Measurements from ENCODE around the gene MEA1. TPM values are rescaled to one million over a fixed set of nuclear protein-coding genes. Genes with fewer than 3 reads are reported as not detected.
A peak's percentile ranks its signal among the peaks of the same experiment; 100 is the strongest.

Gene MEA1
- total RNA-seq, 1 experiment from 2014 or later = 131 TPM

DNA sequence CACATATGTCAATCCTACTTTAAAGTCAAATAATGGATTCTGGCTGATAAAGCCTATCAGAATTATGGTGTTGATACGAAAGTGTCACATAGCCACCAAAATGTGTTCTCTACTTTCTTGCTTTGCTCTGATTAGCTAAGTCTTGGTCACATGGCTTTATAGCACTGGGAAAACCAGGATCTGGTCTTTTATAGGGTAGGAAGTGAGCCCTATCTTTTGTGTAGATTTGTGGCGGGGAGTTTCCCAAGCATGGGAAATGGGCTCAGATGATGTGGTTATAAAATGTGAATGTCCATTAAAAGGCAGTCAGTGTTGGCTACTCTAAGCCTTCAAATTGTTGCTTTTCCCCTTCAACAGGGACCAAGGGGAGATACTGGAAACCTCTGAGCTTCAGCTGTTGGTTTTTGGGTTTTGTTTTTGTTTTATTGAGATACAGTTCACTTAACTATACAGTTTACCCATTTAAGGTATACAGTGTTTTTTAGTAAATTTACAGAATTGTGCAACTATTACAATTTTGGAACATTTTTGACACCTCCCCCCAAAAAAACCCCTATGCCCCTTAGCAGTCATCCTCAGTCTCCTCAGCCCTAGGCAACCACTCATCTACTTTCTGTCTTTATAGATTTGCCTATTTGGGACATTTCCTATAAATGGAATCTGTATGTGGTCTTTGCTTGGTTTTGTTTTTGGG is 19.9 kb upstream of the MEA1 start:
- no peak for ATAC-seq
- CTCF ChIA-PET = no interaction called here
- POLR2A ChIA-PET (ENCODE audit: unreplicated experiment) = no interaction called here
- Histone ChIP-seq H3K79me2 (ENCODE audit: low read length) (no peaks in the 10 kb centered on the region), H3K27ac (ENCODE audit: low read length) (no peak overlapping the region), H3K4me3 (ENCODE audit: low read length) (no peak overlapping the region), H3F3A (ENCODE audit: low read length, unreplicated experiment) (no peaks in the 10 kb centered on the region), H3K27me3 (ENCODE audit: low read length) (no peaks in the 10 kb centered on the region), H2AFZ (ENCODE audit: low read length) (no peak overlapping the region), H3K9ac (ENCODE audit: low read length) (no peak overlapping the region), H3K4me2 (ENCODE audit: low read length) (no peak overlapping the region), H3K9me2 (replicated peaks; ENCODE audit: low read length) (no peaks in the 10 kb centered on the region), H4K20me1 (ENCODE audit: low read length) (no peaks in the 10 kb centered on the region), H3K9me3 (ENCODE audit: low read length) (no peaks in the 10 kb centered on the region), H3K4me1 (ENCODE audit: insufficient read depth, low read length) (no peaks in the 10 kb centered on the region), H3K36me3 (ENCODE audit: low read depth, low read length) (peaks cover 18% of the 10 kb centered on the region)
- no peak for TF ChIP-seq EZH2phosphoT487 (IDR thresholded peaks at IDR 0.05; ENCODE audit: borderline replicate concordance, low read length)
- TF ChIP-seq EZH2 (IDR thresholded peaks at IDR 0.05; ENCODE audit: low read length, unreplicated experiment) = no peak
- TF ChIP-seq CTCF (conservative IDR thresholded peaks at IDR 0.05; ENCODE audit: low read depth, low read length) = no peak
- BruUV-seq (replicated peaks) = TSS peak; percentile 10
- intact Hi-C loops (cut with micrococcal nuclease) = no loop called here
- DNase-seq = no peak

DNA sequence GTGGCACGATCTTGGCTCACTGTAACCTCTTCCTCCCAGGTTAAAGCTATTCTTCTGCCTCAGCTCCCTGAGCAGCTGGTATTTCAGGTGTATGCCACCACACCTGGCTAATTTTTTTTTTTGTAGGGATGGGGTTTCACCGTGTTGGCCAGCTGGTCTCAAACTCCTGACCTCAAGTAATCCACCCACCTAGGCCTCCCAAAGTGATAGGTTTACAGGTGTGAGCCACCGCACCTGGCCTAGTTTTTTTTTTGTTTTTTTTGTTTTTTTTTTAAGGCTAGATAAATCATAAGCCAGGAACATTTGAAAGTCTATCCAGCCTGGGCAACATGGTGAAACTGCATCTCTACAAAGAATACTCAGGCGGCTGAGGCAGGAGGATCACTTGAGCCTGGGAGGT is 18.6 kb upstream of the MEA1 start:
- no peak overlapping the region for H2AFZ ChIP-seq (ENCODE audit: low read length)
- no peaks in the 10 kb centered on the region for H3K4me1 ChIP-seq (ENCODE audit: insufficient read depth, low read length)
- no peak for ATAC-seq
- no peak overlapping the region for H3K9ac ChIP-seq (ENCODE audit: low read length)
- peaks cover 23% of the 10 kb centered on the region for H3K36me3 ChIP-seq (ENCODE audit: low read depth, low read length)
- TF ChIP-seq EZH2phosphoT487 (IDR thresholded peaks at IDR 0.05; ENCODE audit: borderline replicate concordance, low read length) = no peak
- TF ChIP-seq EZH2 (IDR thresholded peaks at IDR 0.05; ENCODE audit: low read length, unreplicated experiment) = no peak
- no peak for TF ChIP-seq CTCF (conservative IDR thresholded peaks at IDR 0.05; ENCODE audit: low read depth, low read length)
- H3K4me3 ChIP-seq (ENCODE audit: low read length) = no peak overlapping the region
- H3K79me2 ChIP-seq (ENCODE audit: low read length) = no peaks in the 10 kb centered on the region
- DNase-seq = no peak
- H3F3A ChIP-seq (ENCODE audit: low read length, unreplicated experiment) = no peaks in the 10 kb centered on the region
- ChIA-PET CTCF (no interaction called here), POLR2A (ENCODE audit: unreplicated experiment) (no interaction called here)
- no peaks in the 10 kb centered on the region for H4K20me1 ChIP-seq (ENCODE audit: low read length)
- H3K27ac ChIP-seq (ENCODE audit: low read length) = no peak overlapping the region
- H3K4me2 ChIP-seq (ENCODE audit: low read length) = no peak overlapping the region
- intact Hi-C loops (cut with micrococcal nuclease) = no loop called here
- no peaks in the 10 kb centered on the region for H3K9me2 ChIP-seq (replicated peaks; ENCODE audit: low read length)
- BruUV-seq (replicated peaks) = no TSS peak
- no peaks in the 10 kb centered on the region for H3K9me3 ChIP-seq (ENCODE audit: low read length)
- no peaks in the 10 kb centered on the region for H3K27me3 ChIP-seq (ENCODE audit: low read length)

DNA sequence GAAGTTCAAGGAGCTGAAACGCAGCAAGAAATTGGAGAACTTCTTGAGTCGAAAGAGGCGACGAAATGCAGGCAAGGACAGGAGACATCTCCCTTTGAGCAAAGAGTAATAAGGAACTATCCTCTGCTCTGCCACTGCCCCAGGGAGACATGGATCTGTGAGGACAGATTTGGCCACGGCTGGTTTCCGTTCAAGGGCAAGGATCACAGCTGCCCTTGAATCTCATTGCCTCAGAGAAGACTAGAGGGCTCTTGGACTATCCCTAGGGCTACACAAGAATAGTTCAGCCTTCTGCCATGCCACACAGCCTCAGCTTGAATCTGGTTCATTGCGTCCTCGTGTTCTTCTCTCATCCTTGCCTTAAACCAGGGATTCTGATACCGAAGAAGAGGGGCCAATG is 15.4 kb upstream of the MEA1 start:
- Histone ChIP-seq H3K36me3 (ENCODE audit: low read depth, low read length) (peaks cover 49% of the 10 kb centered on the region), H3K79me2 (ENCODE audit: low read length) (peaks cover 9% of the 10 kb centered on the region)

More for the DNA sequence above, 15.4 kb upstream of the MEA1 start:
- TF ChIP-seq CTCF (conservative IDR thresholded peaks at IDR 0.05; ENCODE audit: low read depth, low read length) = no peak
- TF ChIP-seq EZH2 (IDR thresholded peaks at IDR 0.05; ENCODE audit: low read length, unreplicated experiment) = no peak
- TF ChIP-seq EZH2phosphoT487 (IDR thresholded peaks at IDR 0.05; ENCODE audit: borderline replicate concordance, low read length) = no peak
- Histone ChIP-seq H3K27ac (ENCODE audit: low read length) (no peak overlapping the region), H3K9ac (ENCODE audit: low read length) (no peak overlapping the region), H4K20me1 (ENCODE audit: low read length) (no peaks in the 10 kb centered on the region), H3K9me2 (replicated peaks; ENCODE audit: low read length) (no peaks in the 10 kb centered on the region), H3K4me1 (ENCODE audit: insufficient read depth, low read length) (no peaks in the 10 kb centered on the region), H3K4me2 (ENCODE audit: low read length) (no peak overlapping the region), H3K9me3 (ENCODE audit: low read length) (no peaks in the 10 kb centered on the region), H3K27me3 (ENCODE audit: low read length) (no peaks in the 10 kb centered on the region), H3K4me3 (ENCODE audit: low read length) (no peak overlapping the region), H2AFZ (ENCODE audit: low read length) (no peak overlapping the region), H3F3A (ENCODE audit: low read length, unreplicated experiment) (no peaks in the 10 kb centered on the region)
- intact Hi-C loops (cut with micrococcal nuclease) = no loop called here
- BruUV-seq (replicated peaks) = no TSS peak
- DNase-seq (no peak), ATAC-seq (no peak)
- CTCF ChIA-PET = no interaction called here
- POLR2A ChIA-PET (ENCODE audit: unreplicated experiment) = no interaction called here

All from PC-3 (cell line).